GM23338 (cell line): ENCODE measurements around the gene NKX6-1. TPM values are rescaled to one million over a fixed set of nuclear protein-coding genes. Genes with fewer than 3 reads are reported as not detected.

Source experiments
- ATAC-seq: fragments of 200-7000 bp; cut with Tn5 transposase; 3 replicates; pipeline ENCODE4 v1.9.1; 2020
- DNase-seq: peaks from one replicate; pipeline ENCODE4 v3.0.0-alpha.2; 2015; ENCODE audit warnings: low spot score
- H2AFZ ChIP-seq: fragments of 200-600 bp; sonication (generic); 2 replicates; pipeline ENCODE4 v1.8.0; 2016; ENCODE audit warnings: antibody characterized with exemption, mild to moderate bottlenecking, moderate library complexity
- H3F3A ChIP-seq: fragments of 200-600 bp; sonication (generic); replicated peaks from 2 replicates; pipeline ENCODE4 v1.8.0; 2017; ENCODE audit warnings: antibody characterized with exemption, mixed run types, low read depth
- H3K27ac ChIP-seq: fragments of 200-600 bp; sonication (generic); 2 replicates; pipeline ENCODE4 v1.6.1; 2016; ENCODE audit warnings: low read depth
- H3K27me3 ChIP-seq: fragments of 200-600 bp; sonication (generic); 2 replicates; pipeline ENCODE4 v1.8.0; 2016; ENCODE audit warnings: mild to moderate bottlenecking, mixed run types, moderate library complexity; ENCODE audit not compliant: insufficient read depth
- H3K36me3 ChIP-seq: fragments of 200-600 bp; sonication (generic); 2 replicates; pipeline ENCODE4 v1.8.0; 2016; ENCODE audit warnings: mild to moderate bottlenecking; ENCODE audit not compliant: insufficient read depth
- H3K4me1 ChIP-seq: fragments of 200-600 bp; sonication (generic); 2 replicates; pipeline ENCODE4 v1.8.0; 2016; ENCODE audit warnings: mild to moderate bottlenecking, moderate library complexity; ENCODE audit not compliant: insufficient read depth
- H3K4me2 ChIP-seq: fragments of 200-600 bp; sonication (generic); 2 replicates; pipeline ENCODE4 v1.7.1; 2017; ENCODE audit warnings: mixed run types
- H3K4me3 ChIP-seq: fragments of 200-600 bp; sonication (generic); 2 replicates; pipeline ENCODE4 v1.6.1; 2016; ENCODE audit warnings: mixed run types
- H3K79me2 ChIP-seq: fragments of 200-600 bp; sonication (generic); replicated peaks from 2 replicates; pipeline ENCODE4 v1.8.0; 2017; ENCODE audit warnings: mild to moderate bottlenecking; ENCODE audit not compliant: insufficient read depth
- H3K9me2 ChIP-seq: fragments of 200-600 bp; sonication (generic); 2 replicates; pipeline ENCODE4 v1.8.0; 2017; ENCODE audit not compliant: insufficient read depth
- H4K20me1 ChIP-seq: fragments of 200-600 bp; sonication (generic); replicated peaks from 2 replicates; pipeline ENCODE4 v1.8.0; 2017; ENCODE audit warnings: mild to moderate bottlenecking; ENCODE audit not compliant: insufficient read depth
- H3K27ac Mint-ChIP-seq: 2 replicates; pipeline ENCODE4 v1.8.0; 2020; ENCODE audit warnings: inconsistent platforms, mild to moderate bottlenecking, moderate library complexity, mixed read lengths
- H3K27me3 Mint-ChIP-seq: 3 replicates; pipeline ENCODE4 v1.8.0; 2022; ENCODE audit warnings: low read depth, mild to moderate bottlenecking, moderate library complexity, mixed read lengths, inconsistent platforms; ENCODE audit not compliant: insufficient read depth, poor library complexity
- H3K36me3 Mint-ChIP-seq: 3 replicates; pipeline ENCODE4 v1.8.0; 2021; ENCODE audit warnings: low read depth, mild to moderate bottlenecking, inconsistent platforms, moderate library complexity, mixed read lengths
- H3K4me1 Mint-ChIP-seq: 3 replicates; pipeline ENCODE4 v1.8.0; 2020; ENCODE audit warnings: mild to moderate bottlenecking, inconsistent platforms, mixed read lengths
- H3K4me3 Mint-ChIP-seq: 3 replicates; pipeline ENCODE4 v1.8.0; 2021; ENCODE audit warnings: moderate library complexity, mild to moderate bottlenecking, inconsistent platforms, mixed read lengths
- H3K9me3 Mint-ChIP-seq: 3 replicates; pipeline ENCODE4 v1.8.0; 2020; ENCODE audit warnings: moderate library complexity, mild to moderate bottlenecking, inconsistent platforms, mixed read lengths
- CREB1 ChIP-seq: fragments of 250-450 bp; sonication (Bioruptor Pico); IDR thresholded peaks from 2 replicates; pipeline ENCODE4 v1.5.0; 2020; ENCODE audit warnings: low read depth, mild to moderate bottlenecking, moderate library complexity
- CTCF ChIP-seq, 2 experiments: fragments of 200-600 bp in 1 of 2; sonication (generic) in 1 of 2; conservative IDR thresholded peaks; 2 replicates each; pipeline versions ENCODE4 v1.5.1 to v1.6.1; 2016 to 2017; ENCODE audit warnings: antibody characterized with exemption in 2 of 2, low read depth in 2 of 2, mild to moderate bottlenecking in 2 of 2, moderate library complexity in 1 of 2
- EZH2 ChIP-seq: fragments of 200-600 bp; sonication (generic); IDR thresholded peaks from one replicate; pipeline ENCODE4 v1.8.0; 2017; ENCODE audit warnings: antibody characterized with exemption, mild to moderate bottlenecking, low read depth; ENCODE audit not compliant: unreplicated experiment
- EZH2phosphoT487 ChIP-seq: fragments of 200-600 bp; sonication (generic); IDR thresholded peaks from one replicate; pipeline ENCODE4 v1.8.1; 2018; ENCODE audit warnings: antibody characterized with exemption; ENCODE audit not compliant: unreplicated experiment
- JUNB ChIP-seq: IDR thresholded peaks from one replicate; pipeline ENCODE4 v1.6.1; 2016; ENCODE audit warnings: antibody characterized with exemption; ENCODE audit not compliant: unreplicated experiment
- NANOG ChIP-seq: IDR thresholded peaks from 2 replicates; pipeline ENCODE4 v1.6.1; 2016; ENCODE audit warnings: antibody characterized with exemption, borderline replicate concordance
- POLR2AphosphoS5 ChIP-seq: IDR thresholded peaks from 2 replicates; pipeline ENCODE4 v1.6.1; 2016; ENCODE audit warnings: antibody characterized with exemption, low read depth
- STAT1 ChIP-seq: IDR thresholded peaks from one replicate; pipeline ENCODE4 v1.6.1; 2016; ENCODE audit warnings: antibody characterized with exemption; ENCODE audit not compliant: unreplicated experiment
- ZNF114 ChIP-seq: fragments of 250-450 bp; sonication (Bioruptor Pico); IDR thresholded peaks from 2 replicates; pipeline ENCODE4 v1.5.0; 2020; ENCODE audit warnings: mild to moderate bottlenecking, moderate library complexity
- ZNF331 ChIP-seq: fragments of 250-450 bp; sonication (Bioruptor Pico); IDR thresholded peaks from 2 replicates; pipeline ENCODE4 v1.5.0; 2020; ENCODE audit warnings: low read depth, mild to moderate bottlenecking, moderate library complexity
- polyA plus RNA-seq: library from polyadenylated mRNA; unstranded; fragments of >200 nt; fragmentation: Nextera tagmentation; extraction: Ambion mirVana; gene quantifications from 2 replicates; pipeline ENCODE4 v1.2.1, GENCODE V29; 2016
- total RNA-seq: library from RNA; depleted of rRNA; stranded (reverse); fragments of >200 nt; shearing (Covaris generic); gene quantifications from 2 replicates; pipeline ENCODE4 v1.2.3, GENCODE V29; 2014
- TF ChIP-seq, protein P1 (sequence below): IDR thresholded peaks from 2 replicates; pipeline ENCODE4 v1.6.1; 2016; ENCODE audit warnings: antibody characterized with exemption
- TF ChIP-seq, protein P2 (sequence below): IDR thresholded peaks from one replicate; pipeline ENCODE4 v1.6.1; 2018; ENCODE audit warnings: antibody characterized with exemption; ENCODE audit not compliant: unreplicated experiment

Gene NKX6-1
- total and polyA plus RNA-seq, 2 experiments from 2014 or later: 0.07 TPM; not detected in 1

DNA sequence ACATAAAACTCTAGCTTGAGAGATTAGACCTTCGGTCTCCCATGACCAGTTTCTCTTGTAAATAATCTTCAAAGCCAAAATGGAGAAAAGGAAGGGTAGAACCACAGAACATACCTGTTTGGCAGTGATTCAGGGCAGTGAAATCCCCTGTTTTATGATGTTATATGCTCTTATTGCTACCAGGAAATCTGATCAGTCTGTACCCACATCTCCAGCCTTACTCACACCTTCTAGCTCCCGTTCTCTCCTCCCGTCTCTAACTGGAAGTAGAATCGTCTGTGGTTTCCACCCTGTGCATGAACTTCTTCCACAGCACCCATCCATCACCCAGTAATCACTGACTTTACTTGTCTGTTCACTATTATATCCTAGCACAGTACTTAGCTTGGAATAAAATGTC is 42.9 kb downstream of the NKX6-1 start (continued):
- TF ChIP-seq, protein P1, sequence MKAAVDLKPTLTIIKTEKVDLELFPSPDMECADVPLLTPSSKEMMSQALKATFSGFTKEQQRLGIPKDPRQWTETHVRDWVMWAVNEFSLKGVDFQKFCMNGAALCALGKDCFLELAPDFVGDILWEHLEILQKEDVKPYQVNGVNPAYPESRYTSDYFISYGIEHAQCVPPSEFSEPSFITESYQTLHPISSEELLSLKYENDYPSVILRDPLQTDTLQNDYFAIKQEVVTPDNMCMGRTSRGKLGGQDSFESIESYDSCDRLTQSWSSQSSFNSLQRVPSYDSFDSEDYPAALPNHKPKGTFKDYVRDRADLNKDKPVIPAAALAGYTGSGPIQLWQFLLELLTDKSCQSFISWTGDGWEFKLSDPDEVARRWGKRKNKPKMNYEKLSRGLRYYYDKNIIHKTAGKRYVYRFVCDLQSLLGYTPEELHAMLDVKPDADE: no peak
- TF ChIP-seq, protein P2, sequence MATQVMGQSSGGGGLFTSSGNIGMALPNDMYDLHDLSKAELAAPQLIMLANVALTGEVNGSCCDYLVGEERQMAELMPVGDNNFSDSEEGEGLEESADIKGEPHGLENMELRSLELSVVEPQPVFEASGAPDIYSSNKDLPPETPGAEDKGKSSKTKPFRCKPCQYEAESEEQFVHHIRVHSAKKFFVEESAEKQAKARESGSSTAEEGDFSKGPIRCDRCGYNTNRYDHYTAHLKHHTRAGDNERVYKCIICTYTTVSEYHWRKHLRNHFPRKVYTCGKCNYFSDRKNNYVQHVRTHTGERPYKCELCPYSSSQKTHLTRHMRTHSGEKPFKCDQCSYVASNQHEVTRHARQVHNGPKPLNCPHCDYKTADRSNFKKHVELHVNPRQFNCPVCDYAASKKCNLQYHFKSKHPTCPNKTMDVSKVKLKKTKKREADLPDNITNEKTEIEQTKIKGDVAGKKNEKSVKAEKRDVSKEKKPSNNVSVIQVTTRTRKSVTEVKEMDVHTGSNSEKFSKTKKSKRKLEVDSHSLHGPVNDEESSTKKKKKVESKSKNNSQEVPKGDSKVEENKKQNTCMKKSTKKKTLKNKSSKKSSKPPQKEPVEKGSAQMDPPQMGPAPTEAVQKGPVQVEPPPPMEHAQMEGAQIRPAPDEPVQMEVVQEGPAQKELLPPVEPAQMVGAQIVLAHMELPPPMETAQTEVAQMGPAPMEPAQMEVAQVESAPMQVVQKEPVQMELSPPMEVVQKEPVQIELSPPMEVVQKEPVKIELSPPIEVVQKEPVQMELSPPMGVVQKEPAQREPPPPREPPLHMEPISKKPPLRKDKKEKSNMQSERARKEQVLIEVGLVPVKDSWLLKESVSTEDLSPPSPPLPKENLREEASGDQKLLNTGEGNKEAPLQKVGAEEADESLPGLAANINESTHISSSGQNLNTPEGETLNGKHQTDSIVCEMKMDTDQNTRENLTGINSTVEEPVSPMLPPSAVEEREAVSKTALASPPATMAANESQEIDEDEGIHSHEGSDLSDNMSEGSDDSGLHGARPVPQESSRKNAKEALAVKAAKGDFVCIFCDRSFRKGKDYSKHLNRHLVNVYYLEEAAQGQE: no peak
- TF ChIP-seq NANOG (no peak), JUNB (no peak), CTCF (conservative IDR thresholded peaks at IDR 0.05; ENCODE audit: low read depth in 2 of 2) (no peak), ZNF114 (no peak), STAT1 (no peak), CREB1 (no peak)

- H3K36me3 Mint-ChIP-seq: no peaks in the 10 kb centered on the region
- no peaks in the 10 kb centered on the region for H3K9me3 Mint-ChIP-seq
- peaks cover 16% of the 10 kb centered on the region; the same call in 2 of the 3 replicates for H3K4me1 Mint-ChIP-seq
- ATAC-seq: peak; percentile 46; the same call in 2 of the 3 replicates
- peaks cover 7% of the 10 kb centered on the region for H3K4me1 ChIP-seq
- no peaks in the 10 kb centered on the region for H3K79me2 ChIP-seq
- no peaks in the 10 kb centered on the region for H3F3A ChIP-seq
- H3K4me2 ChIP-seq: no peak overlapping the region
- H3K4me3 Mint-ChIP-seq: no peak overlapping the region
- no peaks in the 10 kb centered on the region for H3K27me3 ChIP-seq
- H3K4me3 ChIP-seq: no peak overlapping the region
- DNase-seq: peak; percentile 28
- no peaks in the 10 kb centered on the region for H3K36me3 ChIP-seq
- H3K27ac Mint-ChIP-seq: no peak overlapping the region
- H3K27ac ChIP-seq: no peak overlapping the region
- H2AFZ ChIP-seq: no peak overlapping the region
- no peaks in the 10 kb centered on the region for H4K20me1 ChIP-seq
- peaks cover 2% of the 10 kb centered on the region for H3K27me3 Mint-ChIP-seq
- no peaks in the 10 kb centered on the region for H3K9me2 ChIP-seq
- TF ChIP-seq, protein P1: no peak
- TF ChIP-seq POLR2AphosphoS5: no peak
- no peak for TF ChIP-seq ZNF331 (CRISPR knock-in tag)
- no peak for TF ChIP-seq EZH2
- TF ChIP-seq, protein P2: no peak
- no peak for TF ChIP-seq JUNB
- no peak for TF ChIP-seq ZNF114
- no peak for TF ChIP-seq EZH2phosphoT487
Observed at GRCh38 chr4:84455697-84456096, 43.4 kb downstream of the NKX6-1 start.
